Activated naive CD8-positive, alpha-beta T cell treated with anti-CD3 and anti-CD28 coated beads, Interleukin-2, amount 50 U/mL, for 16 hours (primary cell): ENCODE measurements around the gene LIAS.
A peak's percentile ranks its signal among the peaks of the same experiment; 100 is the strongest.
"Not testable (repeated sequence)": the region's sequence is repeated elsewhere in the genome, so short reads cannot be mapped to it uniquely, and the experiment has no call there.

Experiments used
- DNase-seq: peaks from one replicate; pipeline ENCODE4 v3.0.0-alpha.2; 2020; ENCODE audit warnings: low read depth, low spot score

LIAS gene

GRCh38 chr4:39458505-39459300, at the start of gene LIAS, which contains the start of gene RPL9:
Gene LIAS, plus strand, starts transcription at chr4:39459056. Its CDS starts 62 bp downstream, at chr4:39459118.
Gene RPL9, minus strand, starts transcription at chr4:39458922. Its CDS starts 483 bp downstream, at chr4:39458439.
- DNase-seq: peak; percentile 83

GRCh38 chr4:39410415-39410814, 48.4 kb upstream of the LIAS start:
- no peak for DNase-seq

- DNase-seq: not testable (repeated sequence)
Measured at GRCh38 chr4:39411561-39411960, 47.3 kb upstream of the LIAS start.

GRCh38 chr4:39415678-39416283, 43.1 kb upstream of the LIAS start:
- DNase-seq: no peak

- DNase-seq: no peak
Measured at GRCh38 chr4:39422247-39422646, 36.6 kb upstream of the LIAS start.

GRCh38 chr4:39425297-39425696, 33.6 kb upstream of the LIAS start:
- DNase-seq: not testable (repeated sequence)

GRCh38 chr4:39426728-39427127, 32.1 kb upstream of the LIAS start:
- DNase-seq: no peak

GRCh38 chr4:39427520-39428114, 31.2 kb upstream of the LIAS start:
- no peak for DNase-seq

GRCh38 chr4:39429476-39430334, 29.2 kb upstream of the LIAS start:
- DNase-seq: no peak

- no peak for DNase-seq
Measured at GRCh38 chr4:39433878-39434492, 24.9 kb upstream of the LIAS start.

GRCh38 chr4:39435659-39436563, 22.9 kb upstream of the LIAS start:
- DNase-seq: no peak

- no peak for DNase-seq
Measured at GRCh38 chr4:39441593-39441992, 17.3 kb upstream of the LIAS start.

GRCh38 chr4:39442998-39443397, 15.9 kb upstream of the LIAS start:
- DNase-seq: no peak

- DNase-seq: no peak
Measured at GRCh38 chr4:39446483-39446841, 12.4 kb upstream of the LIAS start.

GRCh38 chr4:39446842-39447573, 11.8 kb upstream of the LIAS start:
- no peak for DNase-seq

GRCh38 chr4:39450618-39451017, 8.2 kb upstream of the LIAS start:
- DNase-seq: no peak

GRCh38 chr4:39451423-39452023, 7.3 kb upstream of the LIAS start:
- no peak for DNase-seq

GRCh38 chr4:39452153-39452859, 6.5 kb upstream of the LIAS start:
- DNase-seq: no peak
